HG02571 (cell line): ENCODE measurements around the gene SLC35A5.

Experiments used
- ATAC-seq: cut with Tn5 transposase; IDR thresholded peaks from one replicate; pipeline ENCODE4 v1.9.1; 2021; ENCODE audit warnings: mild to moderate bottlenecking, moderate library complexity; ENCODE audit not compliant: unreplicated experiment

The SLC35A5 gene

DNA sequence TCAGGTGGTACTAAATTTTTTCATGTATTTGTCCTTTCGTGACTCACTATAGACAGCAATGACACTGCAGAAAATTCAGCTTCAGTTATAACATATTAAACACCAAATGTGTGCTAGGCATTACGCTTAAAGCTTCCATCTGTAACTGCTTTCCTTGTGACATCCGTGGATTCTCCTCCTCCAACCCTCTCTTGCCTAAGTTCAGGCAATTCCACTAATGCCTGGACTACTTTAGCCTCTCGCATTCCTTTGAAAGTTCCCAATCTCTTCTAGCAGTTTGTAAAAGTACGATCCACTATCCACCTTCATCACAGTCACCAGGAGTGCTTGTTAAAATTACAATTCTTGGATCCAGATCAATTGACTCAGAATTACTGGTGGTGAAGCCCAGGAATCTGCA is 61.4 kb downstream of the SLC35A5 start:
- no peak for ATAC-seq

GRCh38 chr3:112623717-112624116 is 61.9 kb downstream of the SLC35A5 start:
- no peak for ATAC-seq

DNA sequence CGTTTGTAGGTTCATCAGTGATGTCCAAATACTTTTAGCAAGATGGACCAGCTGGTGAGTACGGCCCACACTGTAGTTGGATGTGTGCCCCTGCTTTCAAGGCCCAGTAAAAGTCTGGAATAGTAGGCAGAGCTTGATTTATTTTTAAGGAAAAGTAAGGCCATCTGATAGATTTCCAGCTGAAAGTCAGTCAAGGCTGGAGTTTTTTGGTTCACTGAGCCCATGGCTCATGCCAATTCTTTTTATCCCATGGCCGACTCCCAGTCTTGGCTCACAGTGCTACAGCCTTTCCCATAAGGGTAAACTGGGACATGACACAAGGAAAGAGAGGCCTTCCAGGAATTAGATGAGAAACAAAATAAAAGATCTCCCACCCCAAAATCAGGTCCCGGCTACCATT is 65.6 kb downstream of the SLC35A5 start:
- ATAC-seq = no peak

DNA sequence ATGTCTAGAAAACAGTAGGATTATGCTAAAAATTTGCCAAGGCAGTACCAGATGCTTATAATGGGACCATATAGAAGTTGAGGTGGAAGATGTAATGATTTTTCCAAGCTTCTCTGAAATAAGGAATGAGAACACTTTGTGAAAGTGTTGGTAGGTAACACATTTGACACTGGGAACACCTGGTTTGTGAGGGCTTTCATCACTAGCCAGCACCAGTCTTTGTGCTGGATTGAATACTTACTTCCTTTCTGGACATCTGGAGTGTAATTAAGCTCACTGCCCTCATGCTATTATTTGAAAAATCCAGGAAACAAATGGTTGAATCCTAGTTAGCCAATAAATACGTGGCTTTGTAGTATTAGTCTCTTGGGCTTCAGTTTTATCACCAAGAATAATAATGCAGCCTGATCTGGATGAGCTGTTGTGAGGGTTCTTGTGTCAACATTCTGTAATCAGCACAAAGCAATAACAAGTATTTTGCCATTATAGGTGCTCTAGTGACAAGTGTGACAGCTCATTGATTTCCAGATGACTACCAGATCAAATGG is 66.1 kb downstream of the SLC35A5 start:
- ATAC-seq = no peak

DNA sequence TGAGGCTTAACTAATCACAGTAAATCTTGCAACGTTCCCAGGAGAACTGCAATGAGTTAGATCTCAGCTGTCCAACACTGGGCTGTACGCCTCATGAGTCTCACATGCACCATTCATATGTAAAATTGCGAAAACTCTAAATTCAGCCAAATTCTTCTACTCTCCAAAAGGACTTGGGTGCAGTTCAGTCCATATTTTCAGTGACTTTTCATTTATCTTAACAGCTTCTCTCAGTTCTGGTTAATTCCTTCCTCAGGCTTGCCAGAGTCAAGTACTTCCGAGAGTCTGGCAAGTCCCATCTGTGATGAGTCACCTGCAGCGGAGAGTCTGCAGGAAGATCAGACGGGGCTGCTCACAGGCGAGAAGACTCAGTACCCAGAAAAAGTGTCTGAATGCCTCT is 67.6 kb downstream of the SLC35A5 start:
- ATAC-seq = no peak

DNA sequence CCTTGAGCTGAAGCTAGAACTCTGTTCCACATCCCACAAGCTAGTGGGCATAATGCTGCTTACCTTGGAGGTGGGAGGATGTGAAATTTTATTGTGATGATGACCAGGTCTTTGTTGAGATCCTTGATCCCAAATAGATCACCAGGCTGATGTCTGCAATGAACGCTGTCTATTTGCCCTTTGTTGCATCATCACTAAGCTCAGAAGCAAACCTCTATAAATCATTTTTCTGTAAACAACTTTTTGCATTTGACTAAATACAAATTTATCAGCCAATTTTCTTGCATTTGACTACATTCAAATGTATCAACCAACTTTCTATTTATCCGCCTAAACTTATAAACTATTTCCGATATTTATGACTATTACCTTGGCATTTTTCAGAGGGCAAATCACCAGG is 69.4 kb downstream of the SLC35A5 start:
- no peak for ATAC-seq

DNA sequence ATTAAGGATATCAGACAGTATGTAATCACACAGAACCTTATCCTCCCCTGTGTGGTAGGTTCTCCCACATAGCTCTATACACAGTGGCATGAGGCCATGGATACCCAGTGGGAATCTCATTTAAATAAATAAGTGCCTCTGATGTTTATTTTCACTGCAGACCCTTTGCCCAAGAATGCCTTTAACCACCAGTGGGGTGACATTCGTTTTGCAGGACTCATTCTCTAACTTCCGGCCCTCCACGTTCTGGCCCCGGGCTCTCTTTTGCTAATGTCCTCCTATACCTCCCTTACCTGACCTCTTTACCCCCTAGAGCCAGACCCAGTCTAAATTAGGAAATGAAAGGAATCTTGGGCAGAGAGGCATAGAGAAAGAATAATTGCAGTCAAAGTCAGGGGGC is 70.8 kb downstream of the SLC35A5 start:
- no peak for ATAC-seq

GRCh38 chr3:112633191-112633590 is 71.3 kb downstream of the SLC35A5 start:
- ATAC-seq = no peak

- no peak for ATAC-seq
Measured at GRCh38 chr3:112633757-112634156, 71.9 kb downstream of the SLC35A5 start.

DNA sequence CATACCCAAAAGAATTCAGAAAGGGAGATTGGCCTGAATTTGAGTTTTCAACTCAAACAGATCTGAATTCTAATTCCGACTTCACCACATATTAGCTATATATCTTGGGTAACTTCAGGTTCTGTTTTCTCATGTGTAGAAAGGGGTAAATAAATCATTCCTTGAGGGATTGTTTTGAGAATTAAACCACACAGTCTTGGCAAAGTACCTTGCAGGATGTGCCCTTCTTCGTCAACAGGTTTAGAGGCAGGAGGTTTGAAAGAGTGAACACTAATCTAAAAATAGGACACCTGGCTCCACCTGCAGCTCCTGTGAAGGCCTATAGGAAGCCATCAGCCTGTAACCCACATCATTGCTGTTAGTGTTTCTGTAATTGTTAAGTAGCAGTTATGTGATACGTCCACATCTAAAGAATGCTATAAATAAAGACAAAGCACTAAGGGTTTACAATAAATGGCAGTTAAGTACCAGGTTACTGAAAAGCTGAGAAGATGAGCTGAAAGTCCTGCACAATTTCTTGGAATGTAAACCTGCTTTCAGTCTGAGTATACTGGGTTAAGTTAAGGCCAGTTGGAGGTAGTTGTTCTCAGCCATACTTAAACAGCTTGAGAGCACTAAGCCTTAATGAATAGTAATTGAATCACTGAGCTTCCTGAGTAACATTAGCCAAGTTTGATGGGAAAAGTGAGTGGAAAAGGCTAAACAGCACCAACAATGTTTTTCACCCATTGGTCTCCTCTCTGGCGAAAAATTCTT is 73.1 kb downstream of the SLC35A5 start:
- no peak for ATAC-seq
